Brain pericyte (primary cell): Measurements from ENCODE around the gene LYSMD4.

ENCODE experiments used
- DNase-seq: peaks from one replicate; pipeline ENCODE4 v3.0.0-alpha.2; 2012; ENCODE audit warnings: low read depth, low spot score

The LYSMD4 gene

DNA sequence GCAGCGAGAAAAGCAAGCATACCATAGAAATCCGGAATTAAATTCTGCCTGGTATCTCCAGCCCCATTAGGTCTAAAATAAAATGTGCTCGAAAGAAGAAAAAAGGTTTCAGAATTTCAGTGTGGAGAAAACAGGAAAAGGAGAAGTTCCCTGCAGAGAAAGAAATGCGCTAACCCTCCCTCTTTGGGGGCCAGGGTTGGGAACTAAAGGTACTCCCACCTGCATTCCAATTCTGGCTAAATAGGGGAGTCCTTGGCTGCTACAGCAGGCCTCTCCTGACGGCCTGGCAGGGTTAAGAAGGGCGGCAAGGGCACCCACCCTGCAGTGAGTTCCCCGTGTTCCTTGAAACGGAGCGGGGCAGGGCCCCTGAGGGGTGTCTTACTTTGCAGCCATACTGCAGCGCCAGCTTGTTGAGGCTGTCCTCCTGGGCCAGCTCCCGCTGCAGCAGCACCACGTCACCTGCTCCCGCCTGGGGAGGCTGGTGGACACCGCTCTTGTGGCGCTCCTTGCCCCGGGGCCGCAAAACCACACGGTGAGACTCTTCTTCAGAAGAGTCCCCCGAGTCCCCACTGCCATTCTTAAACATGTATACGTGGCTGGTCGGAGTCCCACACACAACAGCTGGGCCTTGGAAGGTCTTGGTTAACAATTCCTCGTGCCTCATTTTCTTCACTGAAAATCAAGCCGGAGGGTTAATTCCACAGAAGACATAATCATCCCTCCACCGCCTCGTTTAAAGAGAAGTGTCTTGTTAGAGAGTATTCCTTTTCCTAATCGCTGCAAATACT lies 1.7 kb downstream of the LYSMD4 start:
- no peak for DNase-seq

DNA sequence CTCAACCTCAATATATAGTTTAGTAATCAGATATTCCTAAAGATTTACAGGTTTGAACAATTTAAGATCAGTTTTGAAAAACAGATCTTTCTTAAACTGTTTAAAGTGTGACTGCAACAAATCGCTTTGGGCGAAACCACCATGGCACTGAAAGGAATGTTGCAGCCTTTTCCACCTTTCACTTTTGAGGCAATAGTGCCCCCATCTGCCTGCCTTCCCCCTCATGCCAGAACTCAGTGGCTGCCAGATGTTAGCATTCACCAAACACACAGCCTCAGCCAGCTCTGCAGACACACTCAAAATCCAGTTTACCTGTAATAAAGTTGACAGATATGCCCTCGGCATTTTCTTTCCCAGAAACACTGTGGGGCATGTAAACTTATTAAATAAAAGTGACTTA lies 3.3 kb downstream of the LYSMD4 start:
- DNase-seq, result no peak

DNA sequence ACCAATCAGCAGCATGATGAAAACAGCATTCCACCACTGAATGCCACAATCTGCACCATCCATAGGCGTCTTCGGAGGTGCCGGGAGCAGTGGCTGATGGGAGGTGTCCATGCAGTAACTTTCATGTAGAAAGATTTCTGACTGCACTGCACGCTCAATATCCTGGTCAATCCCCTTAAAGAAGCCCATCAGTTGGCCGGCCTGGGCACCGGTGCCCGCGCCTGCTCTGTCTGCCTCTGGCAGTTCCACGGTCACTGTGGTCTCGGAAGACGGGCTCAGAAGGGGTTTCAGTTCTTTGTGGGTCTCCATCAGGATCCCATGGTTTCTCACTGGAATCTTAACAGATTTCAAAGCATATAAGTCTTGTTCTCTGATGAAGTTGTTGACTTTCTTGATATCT lies 3.9 kb downstream of the LYSMD4 start:
- DNase-seq, result no peak

DNA sequence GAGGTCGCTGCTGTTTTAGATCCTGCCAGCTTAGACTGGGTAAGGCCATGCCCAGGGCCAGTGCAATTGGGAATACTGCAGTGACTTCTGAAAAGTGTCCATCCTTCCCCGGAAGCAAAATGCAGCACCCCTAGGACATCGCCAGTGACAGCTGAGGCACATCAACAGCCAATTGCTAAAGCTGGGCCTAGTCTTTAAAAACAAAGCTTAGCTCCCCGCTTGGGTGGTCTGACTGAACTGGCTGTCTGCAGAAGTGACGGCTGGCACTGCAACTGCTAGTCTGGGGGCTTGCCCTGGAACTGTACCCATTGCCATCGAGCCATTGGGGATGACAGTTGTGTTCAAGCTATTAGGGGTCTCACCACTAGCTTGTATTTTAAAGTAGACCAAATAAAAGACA lies 4.3 kb downstream of the LYSMD4 start:
- DNase-seq, result no peak

DNA sequence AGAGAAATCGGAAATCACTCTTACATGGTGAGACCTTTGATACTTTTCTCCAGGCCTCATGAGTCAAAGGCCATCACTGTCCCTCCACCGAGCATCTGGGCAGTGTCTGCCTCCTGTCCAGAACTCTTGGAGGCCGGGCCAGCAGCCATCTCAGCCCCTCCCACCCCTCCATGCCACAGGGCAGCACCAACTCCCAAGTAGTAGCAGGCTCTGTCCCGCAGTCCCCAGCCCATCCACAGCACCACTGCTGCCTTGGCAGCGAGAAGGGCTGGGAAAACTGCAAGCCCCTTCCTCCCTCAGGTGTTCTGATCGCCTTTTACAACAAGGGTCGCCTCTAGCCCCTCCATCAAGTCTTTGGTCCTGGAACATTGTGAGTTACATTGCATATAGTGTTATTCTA lies 5.5 kb downstream of the LYSMD4 start:
- DNase-seq, result no peak

DNA sequence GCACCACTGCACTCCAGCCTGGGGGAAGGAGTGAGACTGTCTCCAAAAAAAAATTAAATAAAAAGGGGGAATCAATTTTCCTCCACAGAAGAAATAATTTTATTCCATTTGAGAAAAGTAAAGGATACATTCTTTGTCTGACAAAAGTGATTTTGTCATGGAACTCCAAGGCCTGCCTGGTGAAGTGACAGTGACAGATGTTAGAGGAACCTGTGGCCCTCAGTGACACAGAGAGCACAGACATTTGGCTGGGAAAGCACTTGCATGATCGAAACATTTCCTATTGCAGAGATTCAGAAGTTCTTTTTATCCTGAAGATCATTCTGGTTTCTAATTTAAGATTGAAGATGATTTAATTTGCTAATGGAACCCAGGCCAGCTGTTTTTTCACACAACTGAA lies 5.9 kb downstream of the LYSMD4 start:
- no peak for DNase-seq

DNA sequence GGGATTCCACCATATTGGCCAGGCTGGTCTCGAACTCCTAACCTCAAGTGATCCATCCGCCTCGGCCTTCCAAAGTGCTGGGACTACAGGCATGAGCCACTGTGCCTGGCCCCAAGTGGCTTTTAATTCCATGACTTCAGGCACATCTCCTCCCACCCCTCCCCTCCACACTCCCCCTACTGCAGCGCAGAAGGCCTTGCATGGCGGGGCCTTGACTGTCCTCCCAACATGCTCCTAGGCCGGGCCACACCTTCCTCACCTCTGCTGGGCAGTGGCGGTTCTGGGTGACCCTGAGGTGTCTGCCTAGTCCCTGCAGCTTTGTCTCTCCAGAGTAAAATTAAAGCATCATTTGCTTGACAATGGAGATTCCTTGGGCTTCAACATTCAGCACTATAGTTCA lies 6.9 kb downstream of the LYSMD4 start:
- no peak for DNase-seq

DNA sequence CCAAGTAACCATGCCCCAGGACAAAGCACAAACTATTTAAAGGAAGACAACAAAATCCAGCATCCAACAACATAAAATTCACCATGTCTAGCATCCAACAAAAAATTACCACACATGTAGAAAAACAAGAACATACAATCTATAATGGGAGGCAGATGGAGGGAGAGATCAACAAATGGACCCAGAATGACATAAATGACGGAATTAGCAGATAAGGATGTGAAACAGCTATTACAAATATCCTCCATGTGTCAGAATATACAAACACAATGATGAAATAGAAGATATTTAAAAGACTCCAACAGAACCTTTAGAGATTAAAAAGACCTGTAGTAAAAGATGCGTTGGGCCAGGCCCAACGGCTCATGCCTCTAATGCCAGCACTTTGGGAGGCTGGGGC lies 10.8 kb downstream of the LYSMD4 start:
- DNase-seq, result no peak

DNA sequence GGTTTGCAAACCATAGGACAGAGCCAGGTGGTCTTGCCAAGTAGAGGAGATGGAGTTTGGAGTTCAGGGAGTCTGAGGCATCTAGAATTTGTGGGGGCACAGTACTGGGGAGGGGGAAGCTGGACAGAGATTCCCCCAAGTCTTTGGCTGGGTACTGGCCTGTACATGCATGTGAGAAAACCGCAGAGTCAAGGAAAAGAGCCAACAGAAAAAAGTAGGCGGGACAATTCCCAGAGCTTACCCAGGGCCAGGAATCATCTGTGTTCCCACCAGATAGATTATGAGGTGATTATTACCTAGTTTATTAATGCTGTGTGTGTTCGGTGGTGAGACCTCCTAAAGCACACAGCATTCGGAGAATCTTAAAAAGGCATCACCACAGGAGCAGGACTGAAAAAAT lies 11.3 kb downstream of the LYSMD4 start:
- no peak for DNase-seq

DNA sequence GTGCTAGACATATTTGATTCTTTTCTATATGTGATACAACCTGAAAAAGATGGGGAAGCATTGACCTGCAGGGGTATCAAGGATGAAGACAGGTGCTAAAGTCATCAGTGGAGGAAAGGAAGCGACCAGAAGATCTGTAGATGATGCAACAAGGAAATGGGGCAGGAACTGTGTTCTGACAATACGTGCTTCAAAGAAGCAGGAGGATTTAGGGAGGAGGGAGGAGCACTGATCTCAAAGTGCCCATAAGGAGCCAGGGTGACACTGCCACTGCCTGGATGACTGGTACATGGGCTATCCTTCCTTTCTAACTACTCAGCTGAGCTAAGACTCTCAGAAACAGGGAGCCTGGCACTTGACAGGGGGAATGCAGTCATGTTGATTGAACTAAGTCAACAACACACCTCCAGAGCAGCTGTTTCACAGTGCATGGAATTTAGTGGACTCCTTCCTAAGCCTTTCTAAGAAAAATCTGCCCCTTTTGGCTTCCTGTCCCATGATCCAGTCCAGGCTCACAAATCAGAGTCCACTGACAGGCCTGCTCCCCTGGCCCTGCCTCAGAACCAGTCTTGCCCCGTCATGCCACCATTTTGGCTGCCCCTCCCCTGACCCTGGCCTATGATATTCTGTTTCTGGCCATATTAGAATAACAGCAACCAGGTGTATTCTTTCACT lies 12.0 kb downstream of the LYSMD4 start:
- no peak for DNase-seq

DNA sequence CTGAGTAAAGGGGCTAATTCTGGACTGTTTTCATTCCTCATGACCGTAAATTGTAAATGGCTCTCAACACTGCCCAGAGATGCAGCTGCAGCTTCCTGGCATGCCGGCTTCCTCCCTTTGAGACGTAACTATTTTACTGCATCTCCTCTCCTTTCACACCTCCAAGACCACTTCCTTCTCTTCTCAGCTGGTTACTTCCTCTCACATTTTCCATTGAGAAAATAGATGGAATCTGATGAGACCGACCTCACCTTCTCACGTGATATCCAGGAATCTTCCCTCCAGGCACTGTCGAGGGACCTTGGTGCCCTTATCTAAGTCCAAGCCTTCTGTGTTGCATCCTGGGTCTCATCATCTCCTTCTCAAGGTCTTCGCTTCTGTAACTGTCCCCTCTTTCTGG lies 12.7 kb downstream of the LYSMD4 start:
- no peak for DNase-seq

DNA sequence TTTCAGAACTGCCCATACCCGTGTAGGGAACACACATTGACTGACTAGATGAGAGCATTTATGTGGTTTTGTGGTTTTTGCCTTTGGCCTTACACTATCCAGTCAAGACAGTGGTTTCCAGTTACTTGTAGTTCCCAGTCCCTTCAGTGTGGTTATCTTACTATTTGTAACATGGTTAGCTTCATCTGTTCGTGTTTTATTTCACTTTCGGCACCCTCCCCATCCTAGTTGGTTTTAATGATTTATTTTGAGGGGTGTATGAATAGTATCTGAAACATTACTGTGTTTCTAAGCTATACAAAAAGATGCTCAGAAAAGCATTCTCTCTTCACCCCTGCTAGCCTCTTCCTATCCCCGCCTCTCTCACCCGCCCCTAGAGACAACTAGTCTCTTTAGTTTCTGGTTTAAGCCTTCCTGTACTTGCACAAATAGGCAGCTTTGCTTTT lies 14.1 kb downstream of the LYSMD4 start:
- no peak for DNase-seq

DNA sequence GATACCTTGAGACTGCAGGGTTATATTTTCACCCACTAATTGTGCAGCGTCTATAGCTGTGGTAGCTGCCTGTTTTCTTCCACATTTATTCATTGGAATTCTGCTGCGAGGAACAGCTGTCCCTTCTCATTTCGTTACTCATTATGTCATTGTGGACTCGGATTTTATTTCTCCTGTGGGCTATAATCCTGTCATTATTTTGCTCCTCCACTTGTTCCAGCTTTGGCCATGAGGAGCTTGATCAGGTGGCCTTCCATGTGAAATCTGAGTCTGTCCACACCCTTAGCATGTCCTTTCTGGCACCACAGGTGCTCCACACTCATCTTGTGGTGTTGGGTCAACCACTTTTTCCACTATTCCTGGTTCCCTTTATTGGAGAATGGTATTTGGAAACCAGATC lies 14.8 kb downstream of the LYSMD4 start:
- no peak for DNase-seq

DNA sequence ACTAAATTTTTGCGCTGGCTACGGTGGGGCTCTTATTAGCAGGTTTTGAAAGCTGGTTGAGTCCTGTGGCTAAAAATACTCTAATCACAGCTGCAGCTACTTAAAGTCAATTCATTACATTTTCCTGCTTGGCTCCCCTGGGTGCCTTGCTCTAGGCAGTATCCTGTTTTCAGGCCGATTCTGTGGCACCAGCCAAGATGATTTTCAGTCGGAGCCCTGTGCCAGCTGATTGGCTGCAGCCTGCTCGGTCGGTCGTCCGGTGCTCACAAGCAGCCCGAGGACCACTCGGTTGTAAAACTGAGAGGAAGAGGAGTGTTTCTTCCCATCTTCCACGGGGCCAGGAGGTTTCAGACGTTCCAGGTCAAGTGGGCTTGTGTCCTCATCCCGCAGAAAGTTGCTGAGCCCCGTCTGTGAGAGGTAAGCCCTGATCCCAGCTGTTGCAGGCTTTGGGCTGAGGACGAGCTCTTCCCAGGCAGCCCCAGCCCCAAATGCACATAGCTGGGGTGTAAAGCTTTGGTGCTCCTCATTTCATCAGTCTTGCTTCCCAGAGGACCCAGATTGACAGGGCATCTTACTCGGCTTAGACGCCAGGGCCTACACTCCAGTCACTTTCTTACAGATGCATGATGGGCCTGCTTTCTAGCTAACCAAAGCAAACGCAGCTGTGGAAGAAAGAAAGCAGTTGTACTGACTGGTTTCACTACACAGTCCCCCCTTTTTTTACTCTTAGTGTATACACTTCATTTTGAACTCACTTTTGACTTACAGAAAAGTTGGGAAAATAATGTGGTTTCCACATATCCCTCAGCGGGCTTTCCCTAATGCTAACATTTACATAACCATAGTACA lies 15.9 kb downstream of the LYSMD4 start:
- DNase-seq, result no peak

DNA sequence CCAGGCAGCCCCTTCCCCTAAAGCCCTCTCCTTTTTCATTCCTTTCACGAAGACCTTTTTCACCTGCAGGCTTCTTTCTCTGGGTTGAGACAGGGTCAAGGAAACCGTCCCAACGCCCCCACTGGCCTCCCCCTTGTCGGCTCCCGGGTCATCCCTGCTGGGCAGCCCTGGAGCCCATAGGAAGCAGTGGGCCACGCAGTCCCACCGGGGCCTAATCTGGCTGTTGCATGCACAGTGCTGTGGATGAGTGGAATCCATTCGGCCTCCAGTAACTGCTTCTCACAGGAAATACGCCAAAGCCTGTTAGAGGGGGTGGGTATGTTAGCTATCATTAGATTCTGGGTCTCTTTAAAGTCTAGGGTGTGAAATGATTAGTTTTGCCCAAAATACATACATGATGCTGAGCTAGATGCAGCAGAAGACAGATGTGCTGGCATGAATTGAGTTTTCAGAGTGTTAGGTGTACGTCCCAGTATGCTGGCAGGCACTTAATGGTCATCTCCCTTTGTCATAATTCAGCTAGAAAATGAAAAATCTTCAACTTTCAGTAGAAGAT lies 16.6 kb downstream of the LYSMD4 start:
- no peak for DNase-seq

DNA sequence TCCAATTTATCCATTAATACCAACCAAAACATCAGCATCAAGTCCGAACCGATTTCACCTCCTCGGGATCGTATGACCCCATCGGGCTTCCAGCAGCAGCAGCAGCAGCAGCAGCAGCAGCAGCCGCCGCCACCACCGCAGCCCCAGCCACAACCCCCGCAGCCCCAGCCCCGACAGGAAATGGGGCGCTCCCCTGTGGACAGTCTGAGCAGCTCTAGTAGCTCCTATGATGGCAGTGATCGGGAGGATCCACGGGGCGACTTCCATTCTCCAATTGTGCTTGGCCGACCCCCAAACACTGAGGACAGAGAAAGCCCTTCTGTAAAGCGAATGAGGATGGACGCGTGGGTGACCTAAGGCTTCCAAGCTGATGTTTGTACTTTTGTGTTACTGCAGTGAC lies 20.8 kb downstream of the LYSMD4 start:
- no peak for DNase-seq

DNA sequence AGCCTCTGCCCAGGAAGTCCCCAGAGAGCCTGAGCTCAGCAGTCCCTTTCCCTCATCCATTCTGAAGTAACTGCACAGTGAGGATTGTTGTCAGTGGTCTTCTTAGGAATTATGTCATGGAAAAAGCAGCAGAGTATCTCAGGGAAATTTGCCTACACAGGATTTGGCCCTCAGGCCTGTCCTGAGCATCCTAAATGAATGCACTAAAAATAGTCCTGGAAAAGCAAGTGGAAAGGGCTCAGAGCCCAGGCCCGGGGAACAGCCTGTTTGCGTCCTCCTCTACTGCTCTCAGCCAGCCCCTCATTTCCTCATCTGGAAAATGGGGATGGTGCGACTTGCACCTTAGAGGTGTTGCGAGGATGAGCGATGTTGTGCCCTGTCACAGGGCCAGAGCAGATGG lies 21.6 kb downstream of the LYSMD4 start:
- DNase-seq, result no peak

DNA sequence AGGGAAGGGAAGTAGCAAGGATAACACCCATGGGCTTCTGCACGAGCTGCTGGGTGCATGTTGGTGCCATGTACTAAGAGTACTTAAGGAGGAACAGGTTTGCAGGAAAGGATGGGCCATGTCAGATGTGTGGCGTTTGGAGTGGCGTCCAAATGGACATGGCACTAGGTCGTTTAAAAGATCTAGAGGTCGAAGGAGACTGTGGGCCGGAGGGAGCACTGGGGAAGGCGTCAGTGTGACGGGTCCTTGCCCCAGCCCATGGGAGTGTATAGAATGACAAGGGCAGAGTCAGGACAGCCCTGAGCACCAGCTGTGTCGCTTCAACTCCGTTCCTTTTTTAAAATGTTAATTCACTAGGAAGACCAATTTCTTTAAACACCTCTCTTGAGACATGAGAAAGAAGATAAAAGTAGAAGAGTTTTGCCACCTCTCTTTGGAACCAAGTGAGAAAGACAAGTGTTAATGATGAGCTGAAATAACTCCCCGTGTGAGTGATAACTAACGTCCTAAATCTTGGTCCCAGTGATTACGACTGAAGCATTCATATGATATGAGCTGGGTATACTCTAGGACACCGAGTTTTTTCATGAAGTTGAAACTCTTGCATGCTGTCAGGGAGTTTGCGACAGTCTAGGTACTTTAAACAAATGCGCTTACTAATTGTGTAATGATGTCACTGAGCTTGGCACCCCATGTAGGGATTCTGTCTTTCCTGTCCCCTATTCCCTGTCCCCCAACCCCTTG lies 23.8 kb downstream of the LYSMD4 start:
- DNase-seq, result no peak

DNA sequence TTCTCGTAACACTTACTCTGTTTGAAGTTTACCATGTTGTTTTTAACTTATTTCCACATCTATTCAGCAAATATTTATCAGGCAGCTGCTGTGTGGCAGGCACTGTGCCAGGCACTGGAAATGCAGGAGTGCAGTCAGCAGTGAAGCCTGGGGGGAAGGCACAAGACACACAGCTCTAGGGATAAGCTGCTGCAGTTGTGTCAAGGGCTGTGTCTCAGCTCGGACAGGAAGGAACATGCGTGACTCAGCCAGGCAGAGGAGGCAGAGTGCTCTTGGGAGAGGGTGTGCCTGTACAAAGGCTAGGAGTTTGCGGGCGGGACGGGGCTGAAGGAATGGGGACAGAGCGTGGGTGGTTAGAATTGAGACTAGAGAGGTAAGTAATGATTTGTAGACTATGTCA lies 24.7 kb downstream of the LYSMD4 start:
- DNase-seq, result no peak

DNA sequence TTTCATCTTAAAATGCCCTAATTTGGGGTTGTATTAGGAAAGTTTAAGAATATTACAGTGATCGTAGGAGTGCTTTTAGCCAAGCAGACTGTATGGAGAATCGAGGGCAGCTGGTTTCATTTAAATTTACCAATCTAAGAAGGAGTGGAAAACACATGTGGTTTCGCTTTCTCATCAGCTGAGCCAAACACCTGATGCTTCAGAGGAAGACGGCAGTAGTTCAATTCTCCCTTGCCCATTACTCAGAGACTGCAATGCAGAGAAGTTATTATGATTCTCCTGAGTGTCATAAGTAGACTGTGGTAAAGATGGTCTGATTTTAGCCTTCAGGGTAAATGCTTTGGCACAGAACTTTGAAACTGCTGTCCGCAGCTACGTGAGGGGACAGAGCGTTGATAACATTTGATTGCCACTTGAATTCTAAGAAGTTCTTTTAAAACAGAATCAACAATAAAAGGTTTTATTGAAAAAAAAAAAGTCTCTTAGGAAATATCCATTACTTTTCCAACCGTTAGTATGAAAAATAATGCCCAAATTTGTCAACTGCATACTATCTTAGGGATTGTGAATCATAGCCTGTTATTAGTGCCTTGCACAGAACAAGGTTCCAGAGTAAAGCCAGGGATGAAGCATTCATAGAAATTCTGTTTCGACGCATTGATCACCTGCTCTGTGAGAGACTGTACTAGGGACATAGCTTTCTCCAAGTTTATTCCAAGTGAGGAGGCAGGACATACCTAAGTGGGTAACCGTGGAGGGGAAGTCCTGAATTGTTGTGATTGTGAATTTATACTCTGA lies 25.6 kb downstream of the LYSMD4 start:
- DNase-seq, result no peak
